ENCODE data around the gene TAF6.

DNA sequence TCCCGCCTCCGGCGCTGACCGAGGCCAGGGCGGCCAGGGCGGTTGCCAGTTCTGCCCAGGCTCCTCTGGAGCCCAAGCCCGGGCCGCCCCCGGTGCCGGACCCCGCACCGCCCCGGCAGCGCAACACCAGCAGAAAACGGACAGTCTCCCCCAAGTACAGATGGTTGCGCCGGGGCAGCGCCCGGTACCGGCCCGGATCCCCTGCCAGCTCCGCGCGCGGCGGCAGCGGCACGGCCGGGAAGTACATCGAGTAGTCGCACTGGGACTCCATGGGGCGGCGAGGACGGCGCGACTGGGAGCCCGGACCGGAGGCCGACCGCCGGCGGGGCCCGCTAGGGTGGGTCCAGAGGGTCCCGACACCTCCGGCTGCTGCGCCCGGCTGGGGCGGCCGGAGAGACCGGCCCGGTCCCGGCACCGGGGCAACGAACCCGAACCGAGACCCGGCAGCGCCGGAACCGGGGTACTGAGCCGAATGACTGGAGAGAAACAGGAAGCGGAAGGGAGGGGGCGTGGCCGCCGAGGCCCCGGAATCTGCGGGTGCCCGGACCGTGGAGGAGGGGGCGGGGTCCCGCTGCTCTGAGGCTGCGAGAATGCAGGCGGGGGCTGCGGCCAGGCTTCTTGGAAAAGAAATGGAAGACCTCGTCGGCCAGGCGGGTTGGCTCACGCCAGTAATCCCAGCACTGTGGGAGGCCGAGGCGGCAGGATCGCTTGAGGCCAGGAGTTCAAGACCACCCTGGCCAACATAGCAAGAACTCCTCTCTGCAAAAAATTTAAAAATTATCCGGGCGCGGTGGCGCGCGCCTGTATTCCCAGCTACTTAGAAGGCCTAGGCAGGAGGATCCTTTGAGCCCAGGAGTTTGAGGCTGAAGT, 39.3 kb upstream of the TAF6 start, which contains the start of gene TRAPPC14:
- TF ChIP-seq CTCF (IDR thresholded peaks at IDR 0.05), result peak in 2 of 4 experiments; percentile 6 to 16
- no peak for TF ChIP-seq EP300 (IDR thresholded peaks at IDR 0.05)
- peak; percentile 60 for TF ChIP-seq POLR2AphosphoS5 (IDR thresholded peaks at IDR 0.05)
- TF ChIP-seq POLR2A (IDR thresholded peaks at IDR 0.05), result peak; percentile 30 to 43
